B cell (primary cell): Measurements from ENCODE around the gene VPS37C. TPM values are rescaled to one million over a fixed set of nuclear protein-coding genes. Genes with fewer than 3 reads are reported as not detected.

Experiments
- ATAC-seq: fragments of 200-7000 bp; cut with Tn5 transposase; one replicate; pipeline ENCODE4 v1.10.0; 2021; ENCODE audit warnings: low read depth, mild to moderate bottlenecking, moderate number of reproducible peaks, moderate library complexity
- CTCF ChIA-PET: fragments of 350-600 bp; sonication (Branson Sonifier 250); formaldehyde crosslinking; loops from one replicate; lab custom pipeline; 2021; ENCODE audit warnings: antibody characterized with exemption, inconsistent platforms; lab: Charles Lee
- POLR2A ChIA-PET: fragments of 350-600 bp; sonication (Branson Sonifier 250); formaldehyde crosslinking; loops from one replicate; lab custom pipeline; 2021; ENCODE audit warnings: antibody characterized with exemption; lab: Charles Lee
- DNase-seq: peaks from one replicate; pipeline ENCODE4 v3.0.0; 2013
- H2AFZ ChIP-seq: 2 replicates; pipeline ENCODE4 v1.6.1; 2012; ENCODE audit warnings: mild to moderate bottlenecking, low read depth, low read length; ENCODE audit not compliant: insufficient read depth, poor library complexity, severe bottlenecking
- H3K27ac ChIP-seq, 2 donors: 1 replicate in 1 of 2; 2 replicates in 1 of 2; pipeline ENCODE4 v1.5.1; 2012 to 2013; ENCODE audit warnings: low read length in 2 of 2, mild to moderate bottlenecking in 2 of 2, moderate library complexity in 1 of 2
- H3K27me3 ChIP-seq, 4 experiments: fragments of 200-600 bp in 1 of 4; sonication (generic) in 1 of 4; replicated peaks in 1 of 4; 1 replicate in 2 of 4; 2 replicates in 2 of 4; pipeline versions ENCODE4 v1.6.1 to v1.7.0; 2013 to 2016; ENCODE audit warnings: low read length in 3 of 4, mild to moderate bottlenecking in 2 of 4, mixed read lengths in 1 of 4, moderate library complexity in 1 of 4; ENCODE audit not compliant: insufficient read depth in 4 of 4, control insufficient read depth in 3 of 4; ENCODE audit errors: control extremely low read depth in 1 of 4
- H3K36me3 ChIP-seq, 2 experiments: replicated peaks in 1 of 2; 1 replicate in 1 of 2; 2 replicates in 1 of 2; pipeline versions ENCODE4 v1.6.1 to v1.7.1; 2013; ENCODE audit warnings: low read length in 1 of 2; ENCODE audit not compliant: insufficient read depth in 2 of 2, control insufficient read depth in 1 of 2; ENCODE audit errors: control extremely low read depth in 1 of 2, extremely low read depth in 1 of 2
- H3K4me1 ChIP-seq, 2 donors: fragments of 200-600 bp in 1 of 2; sonication (generic) in 1 of 2; 1 replicate in 1 of 2; 2 replicates in 1 of 2; pipeline versions ENCODE4 v1.5.1 to v1.6.1; 2013 to 2017; ENCODE audit warnings: low read length in 2 of 2; ENCODE audit not compliant: control insufficient read depth in 2 of 2, insufficient read depth in 2 of 2
- H3K4me2 ChIP-seq: replicated peaks from 2 replicates; pipeline ENCODE3; 2012; ENCODE audit warnings: mild to moderate bottlenecking, low read depth, low read length; ENCODE audit not compliant: poor library complexity, severe bottlenecking
- H3K4me3 ChIP-seq, 5 experiments: fragments of 200-600 bp in 1 of 5; sonication (generic) in 1 of 5; 1 replicate in 3 of 5; 2 replicates in 2 of 5; pipeline versions ENCODE4 v1.5.1 to v1.7.0; 2011 to 2016; ENCODE audit warnings: low read length in 4 of 5, mild to moderate bottlenecking in 4 of 5, low read depth in 2 of 5, control low read depth in 1 of 5, moderate library complexity in 1 of 5; ENCODE audit not compliant: insufficient read depth in 1 of 5; ENCODE audit errors: control extremely low read depth in 1 of 5, extremely low read depth in 1 of 5
- H3K79me2 ChIP-seq: fragments of 200-600 bp; sonication (generic); one replicate; pipeline ENCODE4 v1.6.0; 2016; ENCODE audit warnings: low read length; ENCODE audit not compliant: control insufficient read depth, insufficient read depth
- H3K9ac ChIP-seq: fragments of 200-600 bp; sonication (generic); 2 replicates; pipeline ENCODE4 v1.6.1; 2017; ENCODE audit warnings: mild to moderate bottlenecking, low read length, moderate library complexity
- H3K9me3 ChIP-seq, 3 donors: one replicate each; pipeline versions ENCODE4 v1.6.1 to v1.7.1; 2013; ENCODE audit warnings: low read length in 2 of 3; ENCODE audit not compliant: control insufficient read depth in 2 of 3, insufficient read depth in 1 of 3; ENCODE audit errors: control extremely low read depth in 1 of 3
- H4K20me1 ChIP-seq: 2 replicates; pipeline ENCODE4 v1.6.0; 2012; ENCODE audit warnings: mild to moderate bottlenecking, low read length; ENCODE audit not compliant: insufficient read depth, control insufficient read depth, poor library complexity, severe bottlenecking
- H3K27ac Mint-ChIP-seq: one replicate; pipeline ENCODE4 v1.8.0; 2021; ENCODE audit warnings: mixed read lengths
- H3K27me3 Mint-ChIP-seq: one replicate; pipeline ENCODE4 v1.8.0; 2021; ENCODE audit warnings: mixed read lengths
- H3K4me1 Mint-ChIP-seq: one replicate; pipeline ENCODE4 v1.8.0; 2021; ENCODE audit warnings: mixed read lengths
- H3K4me3 Mint-ChIP-seq: one replicate; pipeline ENCODE4 v1.8.0; 2021; ENCODE audit warnings: mixed read lengths
- H3K9me3 Mint-ChIP-seq: one replicate; pipeline ENCODE4 v1.8.0; 2022; ENCODE audit warnings: mixed read lengths; ENCODE audit not compliant: insufficient read depth
- EZH2 ChIP-seq: IDR thresholded peaks from 2 replicates; pipeline ENCODE4 v1.6.1; 2012; ENCODE audit warnings: borderline replicate concordance, low read depth, mild to moderate bottlenecking, moderate library complexity, low read length; ENCODE audit not compliant: insufficient read depth, poor library complexity, severe bottlenecking
- WGBS: methylation state at CpG from one replicate; pipeline ENCODE4 v1.1.5; 2013; ENCODE audit warnings: missing lambda C conversion rate; ENCODE audit not compliant: insufficient coverage; 5-methylcytosine and 5-hydroxymethylcytosine counted together
- intact Hi-C: fragments of 100-400 bp; cut with micrococcal nuclease; formaldehyde crosslinking; loops from one replicate; pipeline ENCODE4 v1.10.0; 2022
- polyA plus RNA-seq: library from polyadenylated mRNA; depleted of rRNA; stranded (reverse); fragments of >200 nt; gene quantifications from 2 replicates; pipeline ENCODE4 v1.2.3, GENCODE V29; 2012
- total RNA-seq, 2 donors: library from RNA; stranded (reverse); fragments of 120-200 nt in 1 of 2; gene quantifications; 1 replicate in 1 of 2; 2 replicates in 1 of 2; pipeline versions ENCODE4 v1.2.3 to v1.2.4, GENCODE V29; 2013 to 2022
- TF ChIP-seq, protein P1 (sequence below): fragments of 200-600 bp; IDR thresholded peaks from one replicate; pipeline ENCODE4 v1.8.0; 2022; ENCODE audit warnings: antibody characterized with exemption, mild to moderate bottlenecking

Gene VPS37C
- total and polyA plus RNA-seq, 2 donors (not counting 1 experiment from before 2014, with no cell fraction given) = 6.4 to 20.1 TPM

DNA sequence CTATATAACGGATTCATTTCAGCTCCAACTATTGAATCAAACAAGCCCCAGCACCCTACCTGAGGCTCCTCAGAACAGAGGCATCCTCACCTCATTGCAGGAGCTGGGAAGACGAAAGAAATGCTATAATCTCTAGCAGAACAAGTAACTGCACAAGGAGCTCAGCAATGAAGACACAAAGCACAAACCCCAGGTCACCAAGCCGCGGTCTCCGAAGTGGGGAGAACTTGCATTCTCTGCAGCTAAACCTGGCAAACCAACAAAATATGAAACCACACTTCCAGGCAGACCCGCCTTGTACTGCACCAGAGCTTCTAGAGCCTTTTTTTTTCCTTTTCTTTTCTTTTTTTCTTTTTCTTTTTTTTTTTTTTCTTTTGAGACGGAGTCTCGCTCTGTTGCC is 80.7 kb downstream of the VPS37C start:
- no peak for DNase-seq
- H3K9me3 ChIP-seq = peaks cover 0 to 2% (median 0%) of the 10 kb centered on the region in 3 donors
- H3K27me3 Mint-ChIP-seq = no peaks in the 10 kb centered on the region
- CTCF ChIA-PET = interaction anchor here (0.6 to 1.1 kb wide), 2 partner anchors 8 to 109 kb away, joined by 3 to 4 read pairs; no protein-coding TSS in a partner anchor
- H3K79me2 ChIP-seq = no peaks in the 10 kb centered on the region
- no peak overlapping the region for H3K4me2 ChIP-seq
- H3K27me3 ChIP-seq = no peaks in the 10 kb centered on the region
- peak overlapping the region; percentile 46 for H3K27ac Mint-ChIP-seq
- no peak overlapping the region for H2AFZ ChIP-seq
- peaks cover 0 to 6% of the 10 kb centered on the region in 2 donors for H3K4me1 ChIP-seq
- no peak for ATAC-seq
- TF ChIP-seq EZH2 = no peak
- TF ChIP-seq, protein P1, sequence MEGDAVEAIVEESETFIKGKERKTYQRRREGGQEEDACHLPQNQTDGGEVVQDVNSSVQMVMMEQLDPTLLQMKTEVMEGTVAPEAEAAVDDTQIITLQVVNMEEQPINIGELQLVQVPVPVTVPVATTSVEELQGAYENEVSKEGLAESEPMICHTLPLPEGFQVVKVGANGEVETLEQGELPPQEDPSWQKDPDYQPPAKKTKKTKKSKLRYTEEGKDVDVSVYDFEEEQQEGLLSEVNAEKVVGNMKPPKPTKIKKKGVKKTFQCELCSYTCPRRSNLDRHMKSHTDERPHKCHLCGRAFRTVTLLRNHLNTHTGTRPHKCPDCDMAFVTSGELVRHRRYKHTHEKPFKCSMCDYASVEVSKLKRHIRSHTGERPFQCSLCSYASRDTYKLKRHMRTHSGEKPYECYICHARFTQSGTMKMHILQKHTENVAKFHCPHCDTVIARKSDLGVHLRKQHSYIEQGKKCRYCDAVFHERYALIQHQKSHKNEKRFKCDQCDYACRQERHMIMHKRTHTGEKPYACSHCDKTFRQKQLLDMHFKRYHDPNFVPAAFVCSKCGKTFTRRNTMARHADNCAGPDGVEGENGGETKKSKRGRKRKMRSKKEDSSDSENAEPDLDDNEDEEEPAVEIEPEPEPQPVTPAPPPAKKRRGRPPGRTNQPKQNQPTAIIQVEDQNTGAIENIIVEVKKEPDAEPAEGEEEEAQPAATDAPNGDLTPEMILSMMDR = no peak
- no peak overlapping the region for H3K4me3 ChIP-seq
- intact Hi-C loops = no loop called here
- H3K4me3 Mint-ChIP-seq = no peak overlapping the region
- H3K27ac ChIP-seq = no peak overlapping the region
- no peaks in the 10 kb centered on the region for H4K20me1 ChIP-seq
- POLR2A ChIA-PET = interaction anchor here (0.7 kb wide), 2 partner anchors 13 to 158 kb away, joined by 3 to 11 read pairs; no protein-coding TSS in a partner anchor
- no peaks in the 10 kb centered on the region for H3K36me3 ChIP-seq
- WGBS = 83% methylated on average over 6 of the region's 8 CpGs
- no peak overlapping the region for H3K9ac ChIP-seq
- no peaks in the 10 kb centered on the region for H3K9me3 Mint-ChIP-seq
- peaks cover 6% of the 10 kb centered on the region for H3K4me1 Mint-ChIP-seq

Other genes starting within 250 kb of the VPS37C start
- 81.7 and 99.4 TPM in 2 replicates for gene TMEM109, start 247.3 kb downstream of the VPS37C start, total RNA-seq
- 19.3 and 32.0 TPM in 2 replicates for gene TMEM109, start 247.3 kb downstream of the VPS37C start, polyA plus RNA-seq
- gene TMEM132A, start 237.0 kb downstream of the VPS37C start, total RNA-seq = 11.3 and 13.8 TPM in 2 replicates
- gene TMEM132A, start 237.0 kb downstream of the VPS37C start, polyA plus RNA-seq = 0.89 and 1.2 TPM in 2 replicates
- gene SLC15A3, start 209.2 kb downstream of the VPS37C start, total RNA-seq = 91.4 and 93.0 TPM in 2 replicates
- gene SLC15A3, start 209.2 kb downstream of the VPS37C start, polyA plus RNA-seq = 45.9 and 61.5 TPM in 2 replicates
- 9.3 and 10.5 TPM in 2 replicates for gene CD6, start 189.7 kb downstream of the VPS37C start, total RNA-seq
- 13.6 and 13.7 TPM in 2 replicates for gene CD6, start 189.7 kb downstream of the VPS37C start, polyA plus RNA-seq
- gene CD5, start 58.9 kb downstream of the VPS37C start, total RNA-seq = 19.3 and 19.9 TPM in 2 replicates
- gene CD5, start 58.9 kb downstream of the VPS37C start, polyA plus RNA-seq = 7.6 and 8.9 TPM in 2 replicates
- not detected in 2 replicates for gene PGA3, start 42.1 kb upstream of the VPS37C start, total RNA-seq
- gene PGA3, start 42.1 kb upstream of the VPS37C start, polyA plus RNA-seq = 0.12 TPM in 1 of 2 replicates, not detected in the other
- not detected in 2 replicates for gene PGA4, start 60.9 kb upstream of the VPS37C start, total RNA-seq
- gene PGA4, start 60.9 kb upstream of the VPS37C start, polyA plus RNA-seq = 0.63 TPM in 1 of 2 replicates, not detected in the other
- gene PGA5, start 79.7 kb upstream of the VPS37C start, total RNA-seq = not detected in 2 replicates
- not detected in 2 replicates for gene PGA5, start 79.7 kb upstream of the VPS37C start, polyA plus RNA-seq
- gene VWCE, start 133.9 kb upstream of the VPS37C start, total RNA-seq = 0.37 and 0.41 TPM in 2 replicates
- 0.30 and 0.39 TPM in 2 replicates for gene VWCE, start 133.9 kb upstream of the VPS37C start, polyA plus RNA-seq
- 155 and 167 TPM in 2 replicates for gene DDB1, start 171.7 kb upstream of the VPS37C start, total RNA-seq
- 52.4 and 56.2 TPM in 2 replicates for gene DDB1, start 171.7 kb upstream of the VPS37C start, polyA plus RNA-seq
- 68.2 and 86.3 TPM in 2 replicates for gene TKFC, start 171.8 kb upstream of the VPS37C start, total RNA-seq
- 72.2 and 82.3 TPM in 2 replicates for gene TKFC, start 171.8 kb upstream of the VPS37C start, polyA plus RNA-seq
- 248 and 259 TPM in 2 replicates for gene CYB561A3, start 200.5 kb upstream of the VPS37C start, total RNA-seq
- gene CYB561A3, start 200.5 kb upstream of the VPS37C start, polyA plus RNA-seq = 488 and 756 TPM in 2 replicates
- gene TMEM138, start 200.9 kb upstream of the VPS37C start, total RNA-seq = 84.3 and 85.3 TPM in 2 replicates
- gene TMEM138, start 200.9 kb upstream of the VPS37C start, polyA plus RNA-seq = 57.9 and 66.6 TPM in 2 replicates
- 20.3 and 20.4 TPM in 2 replicates for gene TMEM216, start 231.2 kb upstream of the VPS37C start, total RNA-seq
- 23.3 and 28.0 TPM in 2 replicates for gene TMEM216, start 231.2 kb upstream of the VPS37C start, polyA plus RNA-seq